A673 (cell line): Measurements from ENCODE around the gene ESRRA. TPM values are rescaled to one million over a fixed set of nuclear protein-coding genes. Genes with fewer than 3 reads are reported as not detected.

Experiments
- BruUV-seq: library from RNA; stranded (reverse); fragments of 400-500 nt; replicated peaks from 2 replicates; lab custom pipeline; 2021; lab: Mats Ljungman, UMichigan
- CTCF ChIA-PET: fragments of 300-600 bp; sonication (Branson Sonifier 250); formaldehyde crosslinking; loops from one replicate; lab custom pipeline; 2022; ENCODE audit warnings: antibody characterized with exemption; lab: Charles Lee
- POLR2A ChIA-PET: fragments of 300-600 bp; sonication (Branson Sonifier 250); formaldehyde crosslinking; loops from one replicate; lab custom pipeline; 2022; ENCODE audit warnings: antibody characterized with exemption; ENCODE audit not compliant: low non-redundant PET; lab: Charles Lee
- DNase-seq: peaks from one replicate; pipeline ENCODE4 v3.0.0-alpha.2; 2015; ENCODE audit warnings: low spot score
- H3K27ac ChIP-seq: fragments of 200-600 bp; sonication (generic); 2 replicates; pipeline ENCODE4 v1.5.1; 2016; ENCODE audit warnings: mixed run types, low read depth, mild to moderate bottlenecking, mixed read lengths, antibody characterized with exemption, low read length; ENCODE audit not compliant: poor library complexity, severe bottlenecking
- H3K27me3 ChIP-seq: fragments of 200-600 bp; sonication (generic); replicated peaks from 2 replicates; pipeline ENCODE4 v1.6.1; 2017; ENCODE audit warnings: mixed run types, low read depth, mild to moderate bottlenecking, mixed read lengths, antibody characterized with exemption, low read length; ENCODE audit not compliant: insufficient read depth, poor library complexity
- H3K36me3 ChIP-seq: fragments of 200-600 bp; sonication (generic); 2 replicates; pipeline ENCODE4 v1.6.1; 2016; ENCODE audit warnings: mixed run types, mild to moderate bottlenecking, mixed read lengths, antibody characterized with exemption, low read length; ENCODE audit not compliant: insufficient read depth, poor library complexity, severe bottlenecking
- H3K4me1 ChIP-seq: fragments of 200-600 bp; sonication (generic); 2 replicates; pipeline ENCODE4 v1.6.1; 2017; ENCODE audit warnings: mixed run types, mild to moderate bottlenecking, mixed read lengths, antibody characterized with exemption, low read length; ENCODE audit not compliant: insufficient read depth, poor library complexity, severe bottlenecking
- H3K4me3 ChIP-seq: fragments of 200-600 bp; sonication (generic); 2 replicates; pipeline ENCODE4 v1.5.1; 2016; ENCODE audit warnings: low read depth, mixed run types, mild to moderate bottlenecking, mixed read lengths, low read length; ENCODE audit not compliant: poor library complexity, severe bottlenecking
- H3K9me3 ChIP-seq: fragments of 200-600 bp; sonication (generic); 2 replicates; pipeline ENCODE4 v1.6.1; 2016; ENCODE audit warnings: mixed run types, low read depth, mild to moderate bottlenecking, mixed read lengths, antibody characterized with exemption, low read length; ENCODE audit not compliant: poor library complexity, severe bottlenecking
- EZH2 ChIP-seq: fragments of 200-600 bp; sonication (generic); IDR thresholded peaks from 2 replicates; pipeline ENCODE4 v1.6.1; 2017; ENCODE audit warnings: borderline replicate concordance, low read depth, mild to moderate bottlenecking, mixed read lengths, antibody characterized with exemption, low read length; ENCODE audit not compliant: poor library complexity, severe bottlenecking
- intact Hi-C: fragments of 100-400 bp; cut with micrococcal nuclease; formaldehyde crosslinking; loops from one replicate; pipeline ENCODE4 v1.10.0; 2022; ENCODE audit not compliant: unreplicated experiment
- total RNA-seq: library from RNA; stranded (reverse); gene quantifications from 2 replicates; pipeline ENCODE4 v1.2.3, GENCODE V29; 2021
- TF ChIP-seq, protein P1 (sequence below): fragments of 300-800, 200-600 bp; sonication (generic); conservative IDR thresholded peaks from 2 replicates; pipeline ENCODE4 v1.5.1; 2017; ENCODE audit warnings: low read depth, mild to moderate bottlenecking, antibody characterized with exemption, low read length, moderate library complexity, mixed read lengths

The ESRRA gene
- total RNA-seq, 1 experiment from 2014 or later, result 63.8 TPM

DNA sequence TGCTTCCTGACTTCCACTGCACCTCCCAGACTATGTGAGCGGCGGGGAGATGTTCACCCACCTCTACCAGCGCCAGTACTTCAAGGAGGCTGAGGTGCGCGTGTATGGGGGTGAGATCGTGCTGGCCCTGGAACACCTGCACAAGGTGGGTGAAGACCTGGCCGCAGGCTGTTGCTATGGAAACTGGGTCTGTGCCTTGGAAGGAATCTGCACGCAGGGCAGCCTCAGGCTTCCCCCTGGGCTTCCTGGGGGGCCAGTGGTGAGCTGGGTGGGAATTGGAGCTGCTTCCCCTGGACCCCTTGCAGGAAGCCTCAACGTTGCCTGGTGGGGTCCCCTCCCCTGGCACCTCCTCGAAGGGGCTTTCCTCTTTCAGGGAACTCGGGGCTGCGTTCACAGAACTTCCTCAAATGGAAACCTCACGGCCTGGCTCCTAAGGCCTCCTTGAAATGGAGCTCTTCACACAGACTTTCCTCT, 55.2 kb downstream of the ESRRA start:
- ChIA-PET POLR2A (no interaction called here), CTCF (no interaction called here)
- DNase-seq, result no peak
- Histone ChIP-seq H3K36me3 (peaks cover 22% of the 10 kb centered on the region), H3K27ac (no peak overlapping the region), H3K4me1 (peaks cover 22% of the 10 kb centered on the region), H3K9me3 (no peaks in the 10 kb centered on the region), H3K27me3 (no peaks in the 10 kb centered on the region), H3K4me3 (no peak overlapping the region)
- intact Hi-C loops, result no loop called here
- BruUV-seq, result no TSS peak
- TF ChIP-seq, protein P1, sequence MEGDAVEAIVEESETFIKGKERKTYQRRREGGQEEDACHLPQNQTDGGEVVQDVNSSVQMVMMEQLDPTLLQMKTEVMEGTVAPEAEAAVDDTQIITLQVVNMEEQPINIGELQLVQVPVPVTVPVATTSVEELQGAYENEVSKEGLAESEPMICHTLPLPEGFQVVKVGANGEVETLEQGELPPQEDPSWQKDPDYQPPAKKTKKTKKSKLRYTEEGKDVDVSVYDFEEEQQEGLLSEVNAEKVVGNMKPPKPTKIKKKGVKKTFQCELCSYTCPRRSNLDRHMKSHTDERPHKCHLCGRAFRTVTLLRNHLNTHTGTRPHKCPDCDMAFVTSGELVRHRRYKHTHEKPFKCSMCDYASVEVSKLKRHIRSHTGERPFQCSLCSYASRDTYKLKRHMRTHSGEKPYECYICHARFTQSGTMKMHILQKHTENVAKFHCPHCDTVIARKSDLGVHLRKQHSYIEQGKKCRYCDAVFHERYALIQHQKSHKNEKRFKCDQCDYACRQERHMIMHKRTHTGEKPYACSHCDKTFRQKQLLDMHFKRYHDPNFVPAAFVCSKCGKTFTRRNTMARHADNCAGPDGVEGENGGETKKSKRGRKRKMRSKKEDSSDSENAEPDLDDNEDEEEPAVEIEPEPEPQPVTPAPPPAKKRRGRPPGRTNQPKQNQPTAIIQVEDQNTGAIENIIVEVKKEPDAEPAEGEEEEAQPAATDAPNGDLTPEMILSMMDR, result no peak
- no peak for TF ChIP-seq EZH2

DNA sequence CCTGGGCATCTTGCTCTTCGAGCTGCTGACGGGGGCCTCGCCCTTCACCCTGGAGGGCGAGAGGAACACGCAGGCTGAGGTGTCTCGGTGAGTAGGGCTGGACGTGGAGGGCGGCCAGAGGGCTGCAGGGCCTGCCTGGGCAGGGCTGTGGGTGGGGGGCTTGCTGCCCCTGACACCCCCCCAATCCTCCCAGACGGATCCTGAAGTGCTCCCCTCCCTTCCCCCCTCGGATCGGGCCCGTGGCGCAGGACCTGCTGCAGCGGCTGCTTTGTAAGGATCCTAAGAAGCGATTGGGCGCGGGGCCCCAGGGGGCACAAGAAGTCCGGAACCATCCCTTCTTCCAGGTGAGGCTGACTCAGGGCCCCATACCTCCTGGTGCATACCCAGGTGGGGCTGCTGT, 56.3 kb downstream of the ESRRA start:
- intact Hi-C loops, result no loop called here
- ChIA-PET POLR2A (no interaction called here), CTCF (no interaction called here)
- no peak for TF ChIP-seq EZH2
- TF ChIP-seq, protein P1, result no peak
- Histone ChIP-seq H3K27ac (no peak overlapping the region), H3K27me3 (no peaks in the 10 kb centered on the region), H3K4me3 (no peak overlapping the region), H3K4me1 (peaks cover 21% of the 10 kb centered on the region), H3K9me3 (no peaks in the 10 kb centered on the region), H3K36me3 (peaks cover 31% of the 10 kb centered on the region)
- no TSS peak for BruUV-seq
- no peak for DNase-seq

DNA sequence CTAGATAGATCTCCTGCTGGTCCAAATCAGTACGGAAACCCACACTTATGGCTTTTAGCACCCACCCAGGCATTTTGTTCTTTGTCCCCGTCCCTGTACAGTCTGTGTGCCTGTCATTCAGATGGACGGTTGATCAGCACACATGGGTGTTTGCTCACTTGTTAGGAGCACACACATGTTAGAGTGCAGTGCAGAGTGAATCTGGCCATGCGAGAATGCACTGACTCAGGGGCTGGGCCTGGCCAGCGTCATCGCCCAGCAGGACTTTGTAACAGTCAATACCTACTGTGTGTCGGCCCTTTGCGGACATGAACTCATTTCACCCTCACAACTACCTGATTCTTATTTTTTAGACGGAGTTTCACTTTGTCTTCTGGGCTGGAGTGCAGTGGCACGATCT, 57.0 kb downstream of the ESRRA start:
- no peak for DNase-seq
- POLR2A ChIA-PET, result interaction anchor here (0.7 kb wide), 1 partner anchor 142 kb away, joined by 4 read pairs; no protein-coding TSS in a partner anchor
- Histone ChIP-seq H3K9me3 (no peaks in the 10 kb centered on the region), H3K27me3 (no peaks in the 10 kb centered on the region), H3K36me3 (peaks cover 32% of the 10 kb centered on the region), H3K4me3 (no peak overlapping the region), H3K27ac (no peak overlapping the region), H3K4me1 (peaks cover 19% of the 10 kb centered on the region)
- CTCF ChIA-PET, result no interaction called here
- TSS peak; percentile 10 for BruUV-seq
- no peak for TF ChIP-seq EZH2
- TF ChIP-seq, protein P1, result no peak
- intact Hi-C loops, result no loop called here
